Central memory CD8-positive, alpha-beta T cell (primary cell): ENCODE measurements around the gene CNR2.
"Not testable (repeated sequence)": the region's sequence is repeated elsewhere in the genome, so short reads cannot be mapped to it uniquely, and the experiment has no call there.

ENCODE experiments used
- ATAC-seq: fragments of 150-1000 bp; cut with Tn5 transposase; replicated peaks from 2 replicates; pipeline ENCODE4 v1.10.0; 2022; ENCODE audit warnings: mild to moderate bottlenecking, moderate FRiP score, moderate number of reproducible peaks; ENCODE audit not compliant: poor library complexity, severe bottlenecking; ENCODE audit errors: extremely low read depth
- DNase-seq, 2 donors: peaks; one replicate each; pipeline ENCODE4 v3.0.0; 2021; ENCODE audit warnings: low spot score in 2 of 2
- H3K27ac Mint-ChIP-seq: one replicate; pipeline ENCODE4 v1.8.0; 2022; ENCODE audit warnings: low read depth, mild to moderate bottlenecking, moderate library complexity, mixed read lengths
- H3K27me3 Mint-ChIP-seq: one replicate; pipeline ENCODE4 v1.8.0; 2022; ENCODE audit warnings: mixed read lengths
- H3K36me3 Mint-ChIP-seq: one replicate; pipeline ENCODE4 v1.8.0; 2022; ENCODE audit warnings: mild to moderate bottlenecking, moderate library complexity, mixed read lengths; ENCODE audit not compliant: insufficient read depth
- H3K4me1 Mint-ChIP-seq: one replicate; pipeline ENCODE4 v1.8.0; 2022; ENCODE audit warnings: mixed read lengths
- H3K4me3 Mint-ChIP-seq: one replicate; pipeline ENCODE4 v1.8.0; 2022; ENCODE audit warnings: mild to moderate bottlenecking, moderate library complexity, mixed read lengths
- H3K9me3 Mint-ChIP-seq: one replicate; pipeline ENCODE4 v1.8.0; 2022; ENCODE audit warnings: mixed read lengths

The CNR2 gene

GRCh38 chr1:23865543-23865930 lies 47.6 kb downstream of the CNR2 start:
- no peaks in the 10 kb centered on the region for H3K9me3 Mint-ChIP-seq
- no peak for ATAC-seq
- H3K36me3 Mint-ChIP-seq, result peaks cover 24% of the 10 kb centered on the region
- no peaks in the 10 kb centered on the region for H3K27me3 Mint-ChIP-seq
- no peak for DNase-seq
- peaks cover 26% of the 10 kb centered on the region for H3K4me1 Mint-ChIP-seq
- H3K27ac Mint-ChIP-seq, result no peak overlapping the region
- no peak overlapping the region for H3K4me3 Mint-ChIP-seq

- DNase-seq (no peak), ATAC-seq (no peak)
- H3K4me3 Mint-ChIP-seq, result no peak overlapping the region
Observed at GRCh38 chr1:23864801-23865542, 48.2 kb downstream of the CNR2 start.

GRCh38 chr1:23862640-23863039 lies 50.5 kb downstream of the CNR2 start:
- DNase-seq (no peak), ATAC-seq (no peak)
- Mint-ChIP-seq H3K27me3 (no peaks in the 10 kb centered on the region), H3K27ac (no peak overlapping the region), H3K4me1 (peaks cover 12% of the 10 kb centered on the region), H3K4me3 (no peak overlapping the region), H3K36me3 (peaks cover 28% of the 10 kb centered on the region), H3K9me3 (no peaks in the 10 kb centered on the region)

More at GRCh38 chr1:23864801-23865542, 48.2 kb downstream of the CNR2 start:
- Mint-ChIP-seq H3K27ac (no peak overlapping the region), H3K27me3 (no peaks in the 10 kb centered on the region), H3K36me3 (peaks cover 29% of the 10 kb centered on the region), H3K9me3 (no peaks in the 10 kb centered on the region), H3K4me1 (peaks cover 26% of the 10 kb centered on the region)

GRCh38 chr1:23854568-23854967 lies 58.6 kb downstream of the CNR2 start:
- DNase-seq (no peak), ATAC-seq (no peak)
- H3K36me3 Mint-ChIP-seq, result peaks cover 23% of the 10 kb centered on the region
- H3K4me3 Mint-ChIP-seq, result no peak overlapping the region
- no peaks in the 10 kb centered on the region for H3K27me3 Mint-ChIP-seq
- no peaks in the 10 kb centered on the region for H3K9me3 Mint-ChIP-seq
- H3K27ac Mint-ChIP-seq, result no peak overlapping the region
- no peaks in the 10 kb centered on the region for H3K4me1 Mint-ChIP-seq

- not testable (repeated sequence) for H3K4me1 Mint-ChIP-seq, H3K27me3 Mint-ChIP-seq, DNase-seq, H3K4me3 Mint-ChIP-seq, H3K9me3 Mint-ChIP-seq, H3K27ac Mint-ChIP-seq, ATAC-seq
- peaks cover 27% of the 10 kb centered on the region for H3K36me3 Mint-ChIP-seq
Observed at GRCh38 chr1:23853124-23853523, 60.0 kb downstream of the CNR2 start.

GRCh38 chr1:23851406-23851805 lies 61.8 kb downstream of the CNR2 start:
- H3K9me3 Mint-ChIP-seq, H3K4me1 Mint-ChIP-seq, H3K27ac Mint-ChIP-seq, H3K4me3 Mint-ChIP-seq, DNase-seq, ATAC-seq, H3K27me3 Mint-ChIP-seq: not testable (repeated sequence)
- H3K36me3 Mint-ChIP-seq, result peaks cover 23% of the 10 kb centered on the region

GRCh38 chr1:23848673-23849616 lies 64.2 kb downstream of the CNR2 start:
- ATAC-seq (no peak), DNase-seq (no peak)
- no peaks in the 10 kb centered on the region for H3K4me1 Mint-ChIP-seq
- no peaks in the 10 kb centered on the region for H3K9me3 Mint-ChIP-seq
- H3K36me3 Mint-ChIP-seq, result peaks cover 23% of the 10 kb centered on the region
- no peak overlapping the region for H3K4me3 Mint-ChIP-seq
- no peak overlapping the region for H3K27ac Mint-ChIP-seq
- no peaks in the 10 kb centered on the region for H3K27me3 Mint-ChIP-seq

GRCh38 chr1:23847482-23848095 lies 65.6 kb downstream of the CNR2 start:
- H3K4me3 Mint-ChIP-seq, H3K27ac Mint-ChIP-seq, H3K27me3 Mint-ChIP-seq, ATAC-seq, DNase-seq, H3K4me1 Mint-ChIP-seq, H3K9me3 Mint-ChIP-seq: not testable (repeated sequence)
- peaks cover 23% of the 10 kb centered on the region for H3K36me3 Mint-ChIP-seq

- Mint-ChIP-seq H3K4me3 (no peak overlapping the region), H3K27me3 (no peaks in the 10 kb centered on the region), H3K27ac (no peak overlapping the region), H3K9me3 (no peaks in the 10 kb centered on the region), H3K36me3 (peaks cover 22% of the 10 kb centered on the region), H3K4me1 (no peaks in the 10 kb centered on the region)
- ATAC-seq (no peak), DNase-seq (no peak)
Observed at GRCh38 chr1:23845163-23845562, 68.0 kb downstream of the CNR2 start.

- Mint-ChIP-seq H3K27ac (no peak overlapping the region), H3K27me3 (no peaks in the 10 kb centered on the region)
- ATAC-seq, result no peak
Observed at GRCh38 chr1:23843644-23844043, 69.5 kb downstream of the CNR2 start.

GRCh38 chr1:23838401-23838866 lies 74.7 kb downstream of the CNR2 start:
- no peaks in the 10 kb centered on the region for H3K4me1 Mint-ChIP-seq
- peaks cover 10% of the 10 kb centered on the region for H3K27me3 Mint-ChIP-seq
- peak overlapping the region; percentile 55 for H3K4me3 Mint-ChIP-seq
- H3K27ac Mint-ChIP-seq, result no peak overlapping the region
- no peaks in the 10 kb centered on the region for H3K9me3 Mint-ChIP-seq
- DNase-seq (peak; percentile 60 to 63), ATAC-seq (peak; percentile 99)
- H3K36me3 Mint-ChIP-seq, result peaks cover 2% of the 10 kb centered on the region

More at GRCh38 chr1:23843644-23844043, 69.5 kb downstream of the CNR2 start:
- no peak for DNase-seq
- no peaks in the 10 kb centered on the region for H3K9me3 Mint-ChIP-seq
- peaks cover 16% of the 10 kb centered on the region for H3K36me3 Mint-ChIP-seq
- no peaks in the 10 kb centered on the region for H3K4me1 Mint-ChIP-seq
- H3K4me3 Mint-ChIP-seq, result no peak overlapping the region

- H3K36me3 Mint-ChIP-seq, result peaks cover 2% of the 10 kb centered on the region
- H3K4me1 Mint-ChIP-seq, result no peaks in the 10 kb centered on the region
- H3K4me3 Mint-ChIP-seq, result peak overlapping the region; percentile 55
- H3K27me3 Mint-ChIP-seq, result peaks cover 10% of the 10 kb centered on the region
- H3K27ac Mint-ChIP-seq, result no peak overlapping the region
- no peaks in the 10 kb centered on the region for H3K9me3 Mint-ChIP-seq
- ATAC-seq (no peak), DNase-seq (no peak)
Observed at GRCh38 chr1:23837908-23838307, 75.3 kb downstream of the CNR2 start.
